Tibial nerve (tissue), 4 donors: ENCODE results near the gene RLF. TPM values are rescaled to one million over a fixed set of nuclear protein-coding genes. Genes with fewer than 3 reads are reported as not detected.

Experiments used
- DNase-seq, 2 donors: peaks; one replicate each; pipeline ENCODE4 v3.0.0-alpha.2; 2019; ENCODE audit warnings: low spot score in 2 of 2
- H3K27ac ChIP-seq, 4 donors: fragments of 200-600 bp; sonication (generic) in 3 of 4; one replicate each; pipeline ENCODE4 v1.5.1; 2017 to 2019; ENCODE audit warnings: mild to moderate bottlenecking in 1 of 4
- H3K27me3 ChIP-seq, 2 donors: fragments of 200-600 bp; sonication (generic) in 1 of 2; one replicate each; pipeline versions ENCODE4 v1.5.1 to v1.6.0; 2017 to 2019
- H3K36me3 ChIP-seq, 3 donors: fragments of 200-600 bp; sonication (generic); one replicate each; pipeline ENCODE4 v1.5.1; 2018 to 2019
- H3K4me1 ChIP-seq, 4 donors: fragments of 200-600 bp; sonication (generic) in 3 of 4; one replicate each; pipeline ENCODE4 v1.5.1; 2017 to 2019
- H3K4me3 ChIP-seq, 4 donors: fragments of 200-600 bp; sonication (generic) in 3 of 4; one replicate each; pipeline ENCODE4 v1.5.1; 2017 to 2019; ENCODE audit warnings: mild to moderate bottlenecking in 1 of 4, moderate library complexity in 1 of 4
- H3K9me3 ChIP-seq, 4 donors: fragments of 200-600 bp; sonication (generic) in 3 of 4; one replicate each; pipeline ENCODE4 v1.5.1; 2017 to 2019
- CTCF ChIP-seq, 5 experiments: fragments of 200-600 bp in 3 of 5; fragments of 450-650 bp in 2 of 5; sonication (generic) in 3 of 5; IDR thresholded peaks; one replicate each; pipeline ENCODE4 v1.5.1; 2016 to 2019; ENCODE audit warnings: antibody characterized with exemption in 5 of 5, mild to moderate bottlenecking in 3 of 5, moderate library complexity in 2 of 5
- EP300 ChIP-seq, 2 donors: sonication (generic); formaldehyde crosslinking; IDR thresholded peaks; one replicate each; pipeline ENCODE4 v1.6.1; 2017; ENCODE audit warnings: antibody characterized with exemption in 2 of 2, mild to moderate bottlenecking in 1 of 2
- POLR2A ChIP-seq, 2 donors: fragments of 450-650 bp; IDR thresholded peaks; one replicate each; pipeline ENCODE4 v1.6.1; 2017; ENCODE audit warnings: antibody characterized with exemption in 2 of 2, mild to moderate bottlenecking in 2 of 2, moderate library complexity in 2 of 2
- WGBS, 2 donors: methylation state at CpG; one replicate each; pipeline ENCODE4 v1.1.5; 2018; 5-methylcytosine and 5-hydroxymethylcytosine counted together
- total RNA-seq, 4 donors: library from RNA; depleted of rRNA; stranded (reverse); fragments of >200 nt; gene quantifications; one replicate each; pipeline ENCODE4 v1.1.0, GENCODE V29; 2016

Gene RLF
- total RNA-seq, 4 donors from 2014 or later: 20.1 to 23.5 (median 21.5) TPM

GRCh38 chr1:40266786-40267535 is 105.8 kb downstream of the RLF start:
- Histone ChIP-seq H3K27ac (peak overlapping the region in 2 of 4 donors; percentile 15 to 68), H3K4me3 (no peak overlapping the region), H3K4me1 (peaks cover 0 to 40% (median 0%) of the 10 kb centered on the region in 4 donors), H3K36me3 (peaks cover 4 to 86% (median 11%) of the 10 kb centered on the region in 3 donors), H3K27me3 (no peaks in the 10 kb centered on the region), H3K9me3 (no peaks in the 10 kb centered on the region)
- no peak for TF ChIP-seq EP300 (IDR thresholded peaks at IDR 0.05)
- no peak for TF ChIP-seq CTCF (IDR thresholded peaks at IDR 0.05)
- no peak for TF ChIP-seq POLR2A (IDR thresholded peaks at IDR 0.05)
- no peak for DNase-seq
- 90 to 91% methylated on average over 6 of the region's 6 CpGs for WGBS, 2 donors

GRCh38 chr1:40267767-40268187 is 106.6 kb downstream of the RLF start:
- WGBS, 2 donors: 46 to 67% methylated on average over 2 of the region's 2 CpGs
- H3K27ac ChIP-seq: peak overlapping the region in 2 of 4 donors; percentile 15 to 68
- H3K27me3 ChIP-seq: no peaks in the 10 kb centered on the region
- no peak for DNase-seq
- H3K36me3 ChIP-seq: peaks cover 4 to 86% (median 8%) of the 10 kb centered on the region in 3 donors
- H3K9me3 ChIP-seq: no peaks in the 10 kb centered on the region
- TF ChIP-seq POLR2A (IDR thresholded peaks at IDR 0.05) (no peak), CTCF (IDR thresholded peaks at IDR 0.05) (no peak), EP300 (IDR thresholded peaks at IDR 0.05) (peak in 1 of 2 donors; percentile 10)
- H3K4me3 ChIP-seq: no peak overlapping the region
- H3K4me1 ChIP-seq: peaks cover 0 to 31% (median 0%) of the 10 kb centered on the region in 4 donors

GRCh38 chr1:40268211-40268610 is 107.0 kb downstream of the RLF start:
- no peaks in the 10 kb centered on the region for H3K9me3 ChIP-seq
- peak overlapping the region in 1 of 4 donors; percentile 68 for H3K27ac ChIP-seq
- TF ChIP-seq EP300 (IDR thresholded peaks at IDR 0.05): no peak
- H3K36me3 ChIP-seq: peaks cover 4 to 86% (median 6%) of the 10 kb centered on the region in 3 donors
- peaks cover 0 to 27% (median 0%) of the 10 kb centered on the region in 4 donors for H3K4me1 ChIP-seq
- H3K4me3 ChIP-seq: no peak overlapping the region
- no peaks in the 10 kb centered on the region for H3K27me3 ChIP-seq
- DNase-seq: no peak

- Histone ChIP-seq H3K36me3 (peaks cover 4 to 89% (median 6%) of the 10 kb centered on the region in 3 donors), H3K4me3 (no peak overlapping the region), H3K27me3 (no peaks in the 10 kb centered on the region), H3K9me3 (no peaks in the 10 kb centered on the region), H3K4me1 (peaks cover 0 to 17% (median 0%) of the 10 kb centered on the region in 4 donors), H3K27ac (no peak overlapping the region)
- DNase-seq: no peak
- WGBS, 2 donors: 88 to 89% methylated on average over 3 of the region's 3 CpGs
- no peak for TF ChIP-seq EP300 (IDR thresholded peaks at IDR 0.05)
- no peak for TF ChIP-seq CTCF (IDR thresholded peaks at IDR 0.05)
- no peak for TF ChIP-seq POLR2A (IDR thresholded peaks at IDR 0.05)
Measured at GRCh38 chr1:40270152-40270834, 109.1 kb downstream of the RLF start.

GRCh38 chr1:40272653-40273213 is 111.5 kb downstream of the RLF start:
- Histone ChIP-seq H3K27ac (no peak overlapping the region), H3K9me3 (no peaks in the 10 kb centered on the region), H3K4me3 (no peak overlapping the region), H3K36me3 (peaks cover 6 to 95% (median 6%) of the 10 kb centered on the region in 3 donors), H3K27me3 (no peaks in the 10 kb centered on the region), H3K4me1 (peaks cover 0 to 8% (median 0%) of the 10 kb centered on the region in 4 donors)
- no peak for DNase-seq
- TF ChIP-seq EP300 (IDR thresholded peaks at IDR 0.05): no peak
- TF ChIP-seq POLR2A (IDR thresholded peaks at IDR 0.05): no peak
- TF ChIP-seq CTCF (IDR thresholded peaks at IDR 0.05): no peak
- 92 to 95% methylated on average over 3 of the region's 3 CpGs for WGBS, 2 donors
